Ramos (cell line): ENCODE measurements around the gene BBS9.
"Not testable (repeated sequence)": the region's sequence is repeated elsewhere in the genome, so short reads cannot be mapped to it uniquely, and the experiment has no call there.

Experiments used
- in situ Hi-C: fragments of 300-500 bp; cut with MboI; formaldehyde crosslinking; loops from one replicate; pipeline ENCODE4 v1.14.3; 2022; ENCODE audit warnings: low sequenced_read_pairs; ENCODE audit not compliant: unreplicated experiment

The BBS9 gene

DNA sequence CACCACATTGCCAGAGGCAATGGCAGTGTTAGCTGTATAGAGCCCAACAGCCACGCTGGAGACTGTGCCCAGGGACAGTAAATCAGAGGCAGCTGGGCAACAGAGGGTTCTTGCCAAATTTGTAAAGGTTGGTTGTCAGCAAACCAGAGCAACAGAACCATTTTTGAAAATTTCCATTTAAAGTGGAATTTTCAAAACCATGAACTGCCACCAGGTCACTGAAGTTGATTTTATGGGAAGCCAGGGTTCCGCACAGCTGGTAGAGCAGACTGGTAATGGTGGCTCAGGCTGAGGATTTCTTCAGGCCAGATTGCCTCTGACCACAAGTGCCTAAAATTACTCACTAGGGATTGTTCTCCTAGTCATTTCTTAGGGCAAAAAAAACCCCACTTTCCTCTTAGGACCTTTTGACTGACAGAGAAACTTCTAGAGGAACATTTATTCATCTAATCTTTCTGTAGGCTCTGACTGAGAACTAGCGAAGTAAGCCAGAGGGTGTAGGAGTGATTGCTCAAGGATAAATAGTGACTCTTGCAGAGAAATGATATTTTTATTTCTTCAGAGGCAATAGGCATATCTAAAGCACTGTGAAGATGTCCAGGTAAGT lies 342.4 kb downstream of the BBS9 start:
- in situ Hi-C loops = no loop called here

DNA sequence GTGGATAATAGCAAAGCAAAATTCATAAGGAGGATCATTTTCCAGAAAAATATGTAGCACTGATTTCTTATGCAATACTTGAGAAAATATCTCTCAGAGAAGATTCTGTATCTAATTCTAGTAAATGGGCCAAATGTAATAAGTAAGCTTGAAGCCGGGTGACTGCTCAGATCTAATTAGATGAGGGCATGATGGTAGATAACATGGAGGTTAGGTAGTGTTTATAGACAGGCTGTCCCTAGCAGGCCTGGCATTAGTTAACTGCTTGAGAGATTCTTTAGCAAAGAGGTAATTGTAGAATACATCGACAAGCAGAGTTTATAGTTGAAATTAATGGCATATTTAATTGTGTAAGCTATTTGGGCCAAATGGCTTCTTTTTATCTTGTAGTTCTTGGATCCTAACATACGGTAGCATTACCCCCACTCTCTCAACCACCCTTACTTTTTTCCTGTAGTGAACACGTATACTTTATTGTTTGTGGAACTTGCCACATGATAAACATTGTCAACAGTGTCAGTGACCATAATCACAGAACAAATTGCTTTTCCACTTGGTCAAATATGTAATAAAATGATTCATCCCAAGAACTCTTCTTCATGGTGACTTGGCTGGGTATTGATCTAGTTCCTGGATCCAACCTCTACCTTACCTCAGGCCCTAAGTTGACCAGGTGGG lies 343.1 kb downstream of the BBS9 start:
- in situ Hi-C loops = no loop called here

DNA sequence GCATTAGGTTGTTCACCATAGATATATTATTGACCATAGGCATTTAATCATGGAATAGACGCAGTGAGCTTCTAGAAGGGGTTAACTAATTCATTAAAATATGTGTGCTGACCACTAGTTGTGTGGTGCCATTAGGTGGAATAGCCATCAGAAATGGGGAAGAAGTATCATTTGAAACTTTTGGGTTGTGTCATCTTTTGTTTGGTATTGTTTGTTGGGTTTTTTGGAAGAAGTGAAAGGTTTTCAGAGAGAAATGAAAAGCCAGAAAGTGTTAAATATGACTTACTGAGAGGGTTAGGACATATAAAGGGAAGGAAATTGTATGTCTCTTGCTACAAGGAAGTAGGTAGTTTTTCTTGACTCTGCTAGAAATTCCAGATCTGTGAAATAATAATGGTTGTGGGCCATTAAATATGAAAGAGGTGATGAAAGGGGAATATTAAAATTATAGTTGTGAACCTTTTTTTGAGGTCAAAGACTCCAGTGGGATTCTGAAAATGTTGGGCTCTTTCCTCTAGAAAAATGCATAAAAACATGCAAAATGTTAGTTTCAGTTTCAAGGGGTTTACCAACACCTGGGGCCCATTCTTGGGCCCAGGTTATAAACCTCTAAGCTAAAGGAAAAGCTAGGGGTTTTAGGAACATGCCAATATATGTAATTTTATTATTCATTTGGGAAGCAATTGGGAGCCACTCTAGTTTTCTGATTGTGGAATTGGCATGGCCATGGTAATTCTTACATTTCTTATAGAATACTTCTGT lies 348.5 kb downstream of the BBS9 start:
- in situ Hi-C loops = no loop called here

DNA sequence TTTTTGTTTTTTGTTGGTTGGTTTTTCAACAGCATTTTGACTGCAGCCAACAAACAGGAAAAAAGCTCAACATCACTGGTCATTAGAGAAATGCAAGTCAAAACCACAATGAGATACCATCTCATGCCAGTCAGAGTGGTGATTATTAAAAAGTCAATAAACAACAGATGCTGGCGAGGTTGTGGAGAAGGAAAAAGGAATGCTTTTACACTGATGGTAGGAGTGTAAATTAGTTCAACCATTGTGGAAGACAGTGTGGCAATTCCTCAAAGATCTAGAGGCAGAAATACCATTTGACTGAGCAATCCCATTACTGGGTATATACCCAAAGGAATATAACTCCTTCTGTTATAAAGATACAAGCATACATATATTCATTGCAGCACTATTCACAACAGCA lies 355.1 kb downstream of the BBS9 start:
- in situ Hi-C loops = not testable (repeated sequence)

DNA sequence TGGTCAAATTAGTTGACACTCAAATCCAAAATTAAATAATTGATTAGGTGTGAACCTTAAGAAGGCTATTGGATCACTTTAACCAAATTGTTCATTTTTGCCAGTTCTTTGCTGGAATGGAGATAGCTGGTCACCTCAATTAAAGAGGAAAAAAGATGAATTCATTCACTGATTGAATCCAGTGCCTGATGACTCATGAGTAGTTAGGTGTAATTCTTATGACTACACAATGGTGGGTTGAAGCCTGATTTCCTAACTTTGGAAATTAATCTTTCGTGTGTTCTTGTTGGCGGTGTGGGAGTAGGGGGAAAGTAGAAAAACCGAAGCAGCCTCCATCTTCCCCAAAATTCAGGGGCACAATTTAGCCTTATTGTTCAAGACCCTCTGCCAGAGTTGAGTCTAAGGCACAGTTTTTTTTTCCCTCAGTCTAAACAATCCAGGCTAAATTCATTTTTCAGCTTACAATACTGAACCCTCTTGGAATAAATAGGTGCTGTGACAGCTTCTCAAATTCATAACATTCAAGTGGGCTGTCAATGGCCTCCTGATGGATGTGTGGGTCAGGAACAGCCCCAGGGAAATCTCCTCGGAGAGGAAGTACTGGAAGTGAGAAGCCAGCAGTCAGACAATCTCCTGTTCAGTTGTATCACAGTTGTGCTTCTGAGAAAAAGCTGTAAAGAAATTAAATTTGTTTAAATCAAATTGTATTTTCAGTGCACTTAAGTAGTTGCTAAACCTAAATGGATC lies 356.6 kb downstream of the BBS9 start:
- in situ Hi-C loops = no loop called here

- in situ Hi-C loops = no loop called here
These were observed 357.3 kb downstream of the BBS9 start for GRCh38 chr7:33486633-33487032.

DNA sequence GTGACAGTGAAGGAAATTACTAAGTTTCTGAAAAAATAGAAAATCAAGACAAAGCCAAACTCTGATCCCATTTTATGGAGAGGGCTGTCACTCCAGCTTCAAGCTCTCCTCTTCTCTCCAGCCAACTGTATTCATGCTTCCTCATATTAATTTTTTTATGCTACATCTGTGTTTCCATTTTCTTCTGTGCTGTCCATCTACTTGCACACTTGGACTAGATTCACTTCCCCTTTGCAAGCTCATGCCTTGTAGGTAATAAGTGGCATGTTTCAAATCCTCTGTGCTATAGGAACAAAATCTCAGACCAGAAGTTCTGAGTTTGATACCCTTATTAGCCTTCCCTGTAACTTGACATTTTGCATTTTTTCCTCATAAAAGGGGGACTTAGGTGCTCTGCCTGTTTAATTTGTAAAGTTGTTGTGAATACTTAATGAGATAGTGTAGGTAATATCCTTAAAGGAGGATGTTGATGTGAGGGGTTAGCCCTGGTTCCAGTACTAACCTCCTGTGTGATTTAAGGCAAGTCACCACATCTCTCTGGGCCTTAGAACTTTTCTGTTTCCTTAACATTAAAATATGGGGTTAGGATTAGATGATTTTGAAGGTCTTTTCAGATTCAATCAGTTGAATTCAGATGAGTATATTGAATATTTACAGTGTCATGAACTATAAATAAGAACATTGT lies 358.8 kb downstream of the BBS9 start:
- in situ Hi-C loops = no loop called here

- in situ Hi-C loops = no loop called here
These were observed 365.1 kb downstream of the BBS9 start for GRCh38 chr7:33494474-33494873.

- in situ Hi-C loops = no loop called here
These were observed 365.8 kb downstream of the BBS9 start for GRCh38 chr7:33495207-33495606.

GRCh38 chr7:33497051-33497450 lies 367.7 kb downstream of the BBS9 start:
- in situ Hi-C loops = no loop called here

- in situ Hi-C loops = no loop called here
These were observed 371.6 kb downstream of the BBS9 start for GRCh38 chr7:33500703-33501701.

DNA sequence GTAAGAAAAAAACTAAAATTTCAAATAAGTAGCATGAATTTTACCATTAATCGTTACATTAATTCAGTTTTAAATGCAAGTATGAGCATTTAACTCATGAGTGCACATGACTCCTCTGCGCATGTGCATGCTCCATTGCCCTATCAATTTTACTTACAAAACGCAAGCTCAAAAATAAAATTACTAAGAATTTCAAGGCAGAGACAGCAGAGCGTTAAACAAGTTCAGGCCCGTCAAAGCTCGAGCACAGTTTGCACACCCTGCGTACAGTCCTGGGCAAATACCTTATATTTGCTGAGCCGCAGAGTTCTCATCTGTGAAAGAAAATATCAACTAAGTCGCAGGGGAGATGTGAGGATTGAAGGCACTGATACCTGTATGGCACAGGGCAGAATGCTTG lies 373.6 kb downstream of the BBS9 start:
- in situ Hi-C loops = no loop called here

GRCh38 chr7:33503736-33504135 lies 374.4 kb downstream of the BBS9 start:
- in situ Hi-C loops = no loop called here

- in situ Hi-C loops = no loop called here
These were observed 374.9 kb downstream of the BBS9 start for GRCh38 chr7:33504266-33504665.

- in situ Hi-C loops = no loop called here
These were observed 379.8 kb downstream of the BBS9 start for GRCh38 chr7:33509206-33509605.

GRCh38 chr7:33511778-33512177 lies 382.4 kb downstream of the BBS9 start:
- in situ Hi-C loops = no loop called here

- in situ Hi-C loops = no loop called here
These were observed 387.2 kb downstream of the BBS9 start for GRCh38 chr7:33516568-33516967.

GRCh38 chr7:33517191-33517590 lies 387.8 kb downstream of the BBS9 start:
- in situ Hi-C loops = no loop called here

DNA sequence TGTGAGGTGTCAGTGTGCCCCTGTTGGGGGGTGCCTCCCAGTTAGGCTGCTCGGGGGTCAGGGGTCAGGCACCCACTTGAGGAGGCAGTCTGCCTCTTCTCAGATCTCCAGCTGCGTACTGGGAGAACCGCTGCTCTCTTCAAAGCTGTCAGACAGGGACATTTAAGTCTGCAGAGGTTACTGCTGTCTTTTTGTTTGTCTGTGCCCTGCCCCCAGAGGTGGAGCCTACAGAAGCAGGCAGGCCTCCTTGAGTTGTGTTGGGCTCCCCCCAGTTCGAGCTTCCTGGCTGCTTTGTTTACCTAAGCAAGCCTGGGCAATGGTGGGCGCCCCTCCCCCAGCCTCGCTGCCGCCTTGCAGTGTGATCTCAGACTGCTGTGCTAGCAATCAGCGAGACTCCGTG lies 397.6 kb downstream of the BBS9 start:
- in situ Hi-C loops = not testable (repeated sequence)
